HepG2 (cell line): ENCODE measurements around the gene MGLL.

Experiments
- ELF4 ChIP-seq: sonication (generic); formaldehyde crosslinking; IDR thresholded peaks from 2 replicates; pipeline ENCODE4 v1.5.0; 2020; ENCODE audit warnings: missing genetic modification reagents, mild to moderate bottlenecking, moderate library complexity, borderline replicate concordance
- EZH2 ChIP-seq: conservative IDR thresholded peaks from 2 replicates; pipeline ENCODE4 v1.6.1; 2012; ENCODE audit warnings: mild to moderate bottlenecking, low read depth, low read length, moderate library complexity
- HOXA5 ChIP-seq: sonication (generic); formaldehyde crosslinking; IDR thresholded peaks from 2 replicates; pipeline ENCODE4 v1.4.0; 2020; ENCODE audit warnings: missing genetic modification reagents
- RFX1 ChIP-seq: fragments of 450-650 bp; IDR thresholded peaks from 2 replicates; pipeline ENCODE4 v1.6.1; 2017
- RORA ChIP-seq: sonication (generic); formaldehyde crosslinking; IDR thresholded peaks from 2 replicates; pipeline ENCODE4 v1.5.0; 2020; ENCODE audit warnings: mild to moderate bottlenecking, missing genetic modification reagents, moderate library complexity
- ZNF777 ChIP-seq: sonication (generic); formaldehyde crosslinking; IDR thresholded peaks from 2 replicates; pipeline ENCODE4 v1.4.0; 2020; ENCODE audit warnings: missing genetic modification reagents
- TF ChIP-seq, protein P1 (sequence below), 2 experiments: IDR thresholded peaks; 2 replicates each; pipeline ENCODE4 v1.6.1; 2011 to 2012; ENCODE audit warnings: low read length in 2 of 2, borderline replicate concordance in 1 of 2, low read depth in 1 of 2, mild to moderate bottlenecking in 1 of 2, moderate library complexity in 1 of 2
- TF ChIP-seq, protein P2 (sequence below), 2 experiments: sonication (generic) in 1 of 2; formaldehyde crosslinking in 1 of 2; IDR thresholded peaks; 2 replicates each; pipeline versions ENCODE4 v1.4.0 to v1.6.1; 2018 to 2020; ENCODE audit warnings: missing genetic modification reagents in 2 of 2, borderline replicate concordance in 1 of 2, low read depth in 1 of 2, mild to moderate bottlenecking in 1 of 2, missing biosample characterization in 1 of 2

DNA sequence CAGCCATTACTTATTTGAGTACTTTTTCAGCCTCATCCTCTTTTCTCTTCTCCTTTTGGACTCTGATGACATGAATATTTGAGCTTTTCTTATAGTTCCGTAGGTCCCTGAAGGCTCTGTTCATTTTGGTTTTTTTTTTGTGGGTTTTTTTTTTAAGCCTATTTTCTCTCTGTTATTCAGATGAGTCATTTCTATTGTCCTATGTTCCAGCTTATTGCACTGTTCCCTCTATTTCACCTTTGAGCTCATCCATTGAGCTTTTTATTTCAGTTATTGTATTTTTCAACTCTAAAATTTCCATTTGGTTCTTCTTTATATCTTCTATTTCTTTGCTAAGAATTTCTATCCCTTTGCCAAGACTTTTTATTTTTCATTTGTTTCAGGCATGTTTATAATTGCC is 7.2 kb upstream of the MGLL start:
- TF ChIP-seq HOXA5 (CRISPR knock-in tag) (no peak), EZH2 (no peak), ZNF777 (no peak), ELF4 (no peak), RORA (CRISPR knock-in tag) (no peak), RFX1 (no peak)
- TF ChIP-seq, protein P1, sequence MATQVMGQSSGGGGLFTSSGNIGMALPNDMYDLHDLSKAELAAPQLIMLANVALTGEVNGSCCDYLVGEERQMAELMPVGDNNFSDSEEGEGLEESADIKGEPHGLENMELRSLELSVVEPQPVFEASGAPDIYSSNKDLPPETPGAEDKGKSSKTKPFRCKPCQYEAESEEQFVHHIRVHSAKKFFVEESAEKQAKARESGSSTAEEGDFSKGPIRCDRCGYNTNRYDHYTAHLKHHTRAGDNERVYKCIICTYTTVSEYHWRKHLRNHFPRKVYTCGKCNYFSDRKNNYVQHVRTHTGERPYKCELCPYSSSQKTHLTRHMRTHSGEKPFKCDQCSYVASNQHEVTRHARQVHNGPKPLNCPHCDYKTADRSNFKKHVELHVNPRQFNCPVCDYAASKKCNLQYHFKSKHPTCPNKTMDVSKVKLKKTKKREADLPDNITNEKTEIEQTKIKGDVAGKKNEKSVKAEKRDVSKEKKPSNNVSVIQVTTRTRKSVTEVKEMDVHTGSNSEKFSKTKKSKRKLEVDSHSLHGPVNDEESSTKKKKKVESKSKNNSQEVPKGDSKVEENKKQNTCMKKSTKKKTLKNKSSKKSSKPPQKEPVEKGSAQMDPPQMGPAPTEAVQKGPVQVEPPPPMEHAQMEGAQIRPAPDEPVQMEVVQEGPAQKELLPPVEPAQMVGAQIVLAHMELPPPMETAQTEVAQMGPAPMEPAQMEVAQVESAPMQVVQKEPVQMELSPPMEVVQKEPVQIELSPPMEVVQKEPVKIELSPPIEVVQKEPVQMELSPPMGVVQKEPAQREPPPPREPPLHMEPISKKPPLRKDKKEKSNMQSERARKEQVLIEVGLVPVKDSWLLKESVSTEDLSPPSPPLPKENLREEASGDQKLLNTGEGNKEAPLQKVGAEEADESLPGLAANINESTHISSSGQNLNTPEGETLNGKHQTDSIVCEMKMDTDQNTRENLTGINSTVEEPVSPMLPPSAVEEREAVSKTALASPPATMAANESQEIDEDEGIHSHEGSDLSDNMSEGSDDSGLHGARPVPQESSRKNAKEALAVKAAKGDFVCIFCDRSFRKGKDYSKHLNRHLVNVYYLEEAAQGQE (IDR thresholded peaks at IDR 0.05; ENCODE audit: borderline replicate concordance in 1 of 2, low read depth in 1 of 2, low read length in 2 of 2), result no peak
- TF ChIP-seq, protein P2, sequence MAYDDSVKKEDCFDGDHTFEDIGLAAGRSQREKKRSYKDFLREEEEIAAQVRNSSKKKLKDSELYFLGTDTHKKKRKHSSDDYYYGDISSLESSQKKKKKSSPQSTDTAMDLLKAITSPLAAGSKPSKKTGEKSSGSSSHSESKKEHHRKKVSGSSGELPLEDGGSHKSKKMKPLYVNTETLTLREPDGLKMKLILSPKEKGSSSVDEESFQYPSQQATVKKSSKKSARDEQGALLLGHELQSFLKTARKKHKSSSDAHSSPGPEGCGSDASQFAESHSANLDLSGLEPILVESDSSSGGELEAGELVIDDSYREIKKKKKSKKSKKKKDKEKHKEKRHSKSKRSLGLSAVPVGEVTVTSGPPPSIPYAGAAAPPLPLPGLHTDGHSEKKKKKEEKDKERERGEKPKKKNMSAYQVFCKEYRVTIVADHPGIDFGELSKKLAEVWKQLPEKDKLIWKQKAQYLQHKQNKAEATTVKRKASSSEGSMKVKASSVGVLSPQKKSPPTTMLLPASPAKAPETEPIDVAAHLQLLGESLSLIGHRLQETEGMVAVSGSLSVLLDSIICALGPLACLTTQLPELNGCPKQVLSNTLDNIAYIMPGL (CRISPR knock-in tag; IDR thresholded peaks at IDR 0.05; ENCODE audit: borderline replicate concordance in 1 of 2, low read depth in 1 of 2), result no peak
